H9 (cell line): ENCODE results near the gene CDC37. TPM values are rescaled to one million over a fixed set of nuclear protein-coding genes. Genes with fewer than 3 reads are reported as not detected.

Experiments
- DNase-seq: peaks from one replicate; pipeline ENCODE4 v3.0.0-alpha.2; 2017
- H2AFZ ChIP-seq: one replicate; pipeline ENCODE4 v1.6.1; 2013; ENCODE audit warnings: mild to moderate bottlenecking, low read length, control low read depth, moderate library complexity
- H2AK5ac ChIP-seq: 2 replicates; pipeline ENCODE4 v1.6.1; 2013; ENCODE audit warnings: low read length, control low read depth, mixed read lengths; ENCODE audit not compliant: insufficient read length
- H2BK120ac ChIP-seq: one replicate; pipeline ENCODE4 v1.6.1; 2013; ENCODE audit warnings: low read depth, mild to moderate bottlenecking, low read length, control low read depth, inconsistent platforms; ENCODE audit not compliant: poor library complexity, severe bottlenecking
- H2BK12ac ChIP-seq: 2 replicates; pipeline ENCODE4 v1.6.1; 2013; ENCODE audit warnings: low read length, control low read depth, mixed read lengths, low read depth; ENCODE audit not compliant: insufficient read length
- H2BK15ac ChIP-seq: 2 replicates; pipeline ENCODE4 v1.6.1; 2013; ENCODE audit warnings: low read depth, low read length, control low read depth
- H2BK20ac ChIP-seq: one replicate; pipeline ENCODE4 v1.6.1; 2013; ENCODE audit warnings: low read depth, mild to moderate bottlenecking, low read length, control low read depth, inconsistent platforms; ENCODE audit not compliant: poor library complexity, severe bottlenecking
- H2BK5ac ChIP-seq: 2 replicates; pipeline ENCODE4 v1.6.1; 2013; ENCODE audit warnings: low read length, control low read depth, mixed read lengths; ENCODE audit not compliant: insufficient read length
- H3K14ac ChIP-seq: 2 replicates; pipeline ENCODE4 v1.6.1; 2013; ENCODE audit warnings: low read length, control low read depth; ENCODE audit not compliant: insufficient read depth
- H3K18ac ChIP-seq: 2 replicates; pipeline ENCODE4 v1.6.1; 2013; ENCODE audit warnings: low read depth, mild to moderate bottlenecking, mixed read lengths, low read length, control low read depth; ENCODE audit not compliant: insufficient read length
- H3K23ac ChIP-seq: 2 replicates; pipeline ENCODE4 v1.6.1; 2013; ENCODE audit warnings: low read length, control low read depth, mixed read lengths, low read depth; ENCODE audit not compliant: insufficient read length
- H3K23me2 ChIP-seq: 2 replicates; pipeline ENCODE4 v1.6.1; 2013; ENCODE audit warnings: low read depth, mild to moderate bottlenecking, mixed read lengths, low read length, control low read depth; ENCODE audit not compliant: insufficient read length, poor library complexity, severe bottlenecking
- H3K27ac ChIP-seq: 2 replicates; pipeline ENCODE4 v1.5.1; 2013; ENCODE audit warnings: low read length, control low read depth, mixed read lengths, low read depth; ENCODE audit not compliant: insufficient read length
- H3K27me3 ChIP-seq: 2 replicates; pipeline ENCODE4 v1.6.1; 2013; ENCODE audit warnings: low read length, control low read depth, inconsistent platforms; ENCODE audit not compliant: insufficient read depth
- H3K4ac ChIP-seq: 2 replicates; pipeline ENCODE4 v1.6.1; 2013; ENCODE audit warnings: low read depth, mild to moderate bottlenecking, control low read depth, inconsistent platforms, low read length, moderate library complexity
- H3K4me1 ChIP-seq: 2 replicates; pipeline ENCODE4 v1.6.1; 2013; ENCODE audit warnings: low read length, control low read depth, inconsistent platforms; ENCODE audit not compliant: insufficient read depth
- H3K4me2 ChIP-seq: 2 replicates; pipeline ENCODE4 v1.6.1; 2013; ENCODE audit warnings: low read length, control low read depth, mixed read lengths; ENCODE audit not compliant: insufficient read length, insufficient read depth
- H3K56ac ChIP-seq: 2 replicates; pipeline ENCODE4 v1.6.1; 2013; ENCODE audit warnings: low read depth, mild to moderate bottlenecking, mixed read lengths, low read length, control low read depth; ENCODE audit not compliant: insufficient read length
- H3K79me1 ChIP-seq: 2 replicates; pipeline ENCODE4 v1.6.1; 2013; ENCODE audit warnings: low read depth, mild to moderate bottlenecking, moderate library complexity, low read length, control low read depth, inconsistent platforms; ENCODE audit not compliant: insufficient read depth, poor library complexity, severe bottlenecking
- H3K79me2 ChIP-seq: 2 replicates; pipeline ENCODE4 v1.6.1; 2013; ENCODE audit warnings: low read length, control low read depth, inconsistent platforms; ENCODE audit not compliant: insufficient read depth
- H3K9ac ChIP-seq: 2 replicates; pipeline ENCODE4 v1.6.1; 2013; ENCODE audit warnings: low read length, control low read depth, mixed read lengths; ENCODE audit not compliant: insufficient read length; ENCODE audit errors: extremely low read depth
- H3K9me3 ChIP-seq: one replicate; pipeline ENCODE4 v1.6.1; 2013; ENCODE audit warnings: low read depth, low read length, inconsistent platforms; ENCODE audit not compliant: control insufficient read depth
- H3T11ph ChIP-seq: one replicate; pipeline ENCODE4 v1.6.1; 2013; ENCODE audit warnings: mild to moderate bottlenecking, low read length, control low read depth, inconsistent platforms
- H4K20me1 ChIP-seq: one replicate; pipeline ENCODE4 v1.6.1; 2013; ENCODE audit not compliant: control insufficient read depth, insufficient read length, insufficient read depth
- H4K5ac ChIP-seq: 2 replicates; pipeline ENCODE4 v1.6.1; 2013; ENCODE audit warnings: low read depth, mild to moderate bottlenecking, mixed read lengths, low read length, control low read depth; ENCODE audit not compliant: insufficient read length
- H4K8ac ChIP-seq: replicated peaks from 2 replicates; pipeline ENCODE4 v1.6.1; 2013; ENCODE audit warnings: low read length, control low read depth, mixed read lengths, low read depth; ENCODE audit not compliant: insufficient read length
- H4K91ac ChIP-seq: 2 replicates; pipeline ENCODE4 v1.6.1; 2013; ENCODE audit warnings: low read depth, mild to moderate bottlenecking, moderate library complexity, mixed read lengths, low read length, control low read depth; ENCODE audit not compliant: insufficient read length
- H3K27ac Mint-ChIP-seq, 3 experiments: 2 replicates in 2 of 3; 3 replicates in 1 of 3; pipeline ENCODE4 v1.8.0; 2020 to 2021; ENCODE audit warnings: mixed read lengths in 3 of 3, mild to moderate bottlenecking in 1 of 3, moderate library complexity in 1 of 3
- H3K27me3 Mint-ChIP-seq: 2 replicates; pipeline ENCODE4 v1.8.0; 2021; ENCODE audit warnings: low read depth, mild to moderate bottlenecking, moderate library complexity, mixed read lengths
- H3K36me3 Mint-ChIP-seq, 3 experiments: 2 replicates in 2 of 3; 3 replicates in 1 of 3; pipeline ENCODE4 v1.8.0; 2020 to 2021; ENCODE audit warnings: low read depth in 3 of 3, mixed read lengths in 3 of 3; ENCODE audit not compliant: insufficient read depth in 1 of 3
- H3K4me1 Mint-ChIP-seq, 2 experiments: 2 replicates each; pipeline ENCODE4 v1.8.0; 2020; ENCODE audit warnings: mixed read lengths in 2 of 2
- H3K4me3 Mint-ChIP-seq, 2 experiments: 2 replicates in 1 of 2; 3 replicates in 1 of 2; pipeline ENCODE4 v1.8.0; 2020 to 2021; ENCODE audit warnings: mild to moderate bottlenecking in 2 of 2, mixed read lengths in 2 of 2, moderate library complexity in 1 of 2
- H3K9me3 Mint-ChIP-seq, 2 experiments: 2 replicates in 1 of 2; 3 replicates in 1 of 2; pipeline ENCODE4 v1.8.0; 2020; ENCODE audit warnings: mild to moderate bottlenecking in 2 of 2, mixed read lengths in 2 of 2, moderate library complexity in 1 of 2
- WGBS: extraction: QIAGEN DNeasy Blood & Tissue Kit; methylation state at CpG from one replicate; pipeline ENCODE4 v1.1.7; 2013; ENCODE audit warnings: missing lambda C conversion rate, low lambda C conversion rate, mixed read lengths; ENCODE audit not compliant: insufficient read length; ENCODE audit errors: extremely low coverage; 5-methylcytosine and 5-hydroxymethylcytosine counted together
- total RNA-seq: library from RNA; stranded (reverse); gene quantifications from 2 replicates; pipeline ENCODE4 v1.2.1, GENCODE V29; 2021
- TF ChIP-seq, protein P1 (sequence below): fragments of 200-600 bp; sonication (generic); conservative IDR thresholded peaks from 3 replicates; pipeline ENCODE4 v1.8.0; 2021; ENCODE audit warnings: antibody characterized with exemption, mild to moderate bottlenecking

CDC37 gene
- total RNA-seq, 1 experiment from 2014 or later = 155 TPM

DNA sequence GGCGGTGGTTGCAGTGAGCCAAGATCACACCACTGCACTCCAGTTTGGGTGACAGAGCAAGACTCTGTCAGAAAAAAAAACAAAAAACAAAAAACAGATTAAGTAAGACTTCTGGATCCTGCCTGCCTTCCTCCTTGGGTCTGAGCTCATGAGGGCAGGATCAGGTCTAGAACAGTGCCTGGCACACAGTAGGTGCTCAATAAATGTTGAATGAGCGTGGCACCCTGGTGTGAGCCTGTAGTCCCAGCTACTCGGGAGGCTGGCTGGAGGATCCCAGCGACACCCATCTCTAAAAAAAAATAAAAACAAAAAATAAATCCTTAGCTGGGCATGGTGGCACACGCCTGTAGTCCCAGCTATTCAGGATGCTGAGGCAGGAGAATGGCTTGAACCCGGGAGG lies 2.8 kb upstream of the CDC37 start:
- Mint-ChIP-seq H3K27me3 (peaks cover 62% of the 10 kb centered on the region), H3K27ac (no peak overlapping the region), H3K4me1 (peaks cover 15 to 19% of the 10 kb centered on the region in 2 experiments), H3K36me3 (peaks cover 0 to 13% (median 4%) of the 10 kb centered on the region in 3 experiments; a peak in 4 of 7 replicates), H3K4me3 (no peak overlapping the region), H3K9me3 (no peaks in the 10 kb centered on the region)
- no peak overlapping the region for H3K4me2 ChIP-seq
- H4K91ac ChIP-seq = no peak overlapping the region
- H4K20me1 ChIP-seq = no peaks in the 10 kb centered on the region
- H2AK5ac ChIP-seq = no peak overlapping the region
- no peak overlapping the region for H4K8ac ChIP-seq
- H2BK120ac ChIP-seq = no peak overlapping the region
- no peak overlapping the region for H2BK12ac ChIP-seq
- H3K27me3 ChIP-seq = no peaks in the 10 kb centered on the region; the same call in 1 of the 2 replicates
- no peak overlapping the region for H3K23ac ChIP-seq
- no peaks in the 10 kb centered on the region; the same call in 1 of the 2 replicates for H3K4me1 ChIP-seq
- WGBS = no CpG with 5 or more reads among the region's 6 CpGs
- no peak overlapping the region for H3K56ac ChIP-seq
- H3K79me2 ChIP-seq = peaks cover 11% of the 10 kb centered on the region; the same call in 1 of the 2 replicates
- H2BK20ac ChIP-seq = no peak overlapping the region
- H3K18ac ChIP-seq = no peak overlapping the region
- H3T11ph ChIP-seq = no peak overlapping the region
- H3K9ac ChIP-seq = no peak overlapping the region
- no peak overlapping the region for H2AFZ ChIP-seq
- no peak overlapping the region for H3K14ac ChIP-seq
- no peak overlapping the region for H4K5ac ChIP-seq
- DNase-seq = no peak
- no peak overlapping the region for H2BK5ac ChIP-seq
- H2BK15ac ChIP-seq = no peak overlapping the region
- no peak overlapping the region for H3K4ac ChIP-seq
- H3K9me3 ChIP-seq = no peaks in the 10 kb centered on the region
- peaks cover 10% of the 10 kb centered on the region for H3K79me1 ChIP-seq
- peaks cover 24% of the 10 kb centered on the region for H3K23me2 ChIP-seq
- TF ChIP-seq, protein P1, sequence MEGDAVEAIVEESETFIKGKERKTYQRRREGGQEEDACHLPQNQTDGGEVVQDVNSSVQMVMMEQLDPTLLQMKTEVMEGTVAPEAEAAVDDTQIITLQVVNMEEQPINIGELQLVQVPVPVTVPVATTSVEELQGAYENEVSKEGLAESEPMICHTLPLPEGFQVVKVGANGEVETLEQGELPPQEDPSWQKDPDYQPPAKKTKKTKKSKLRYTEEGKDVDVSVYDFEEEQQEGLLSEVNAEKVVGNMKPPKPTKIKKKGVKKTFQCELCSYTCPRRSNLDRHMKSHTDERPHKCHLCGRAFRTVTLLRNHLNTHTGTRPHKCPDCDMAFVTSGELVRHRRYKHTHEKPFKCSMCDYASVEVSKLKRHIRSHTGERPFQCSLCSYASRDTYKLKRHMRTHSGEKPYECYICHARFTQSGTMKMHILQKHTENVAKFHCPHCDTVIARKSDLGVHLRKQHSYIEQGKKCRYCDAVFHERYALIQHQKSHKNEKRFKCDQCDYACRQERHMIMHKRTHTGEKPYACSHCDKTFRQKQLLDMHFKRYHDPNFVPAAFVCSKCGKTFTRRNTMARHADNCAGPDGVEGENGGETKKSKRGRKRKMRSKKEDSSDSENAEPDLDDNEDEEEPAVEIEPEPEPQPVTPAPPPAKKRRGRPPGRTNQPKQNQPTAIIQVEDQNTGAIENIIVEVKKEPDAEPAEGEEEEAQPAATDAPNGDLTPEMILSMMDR = no peak
- H3K27ac ChIP-seq = no peak overlapping the region
